Activated T-cell treated with anti-CD3 and anti-CD28 coated beads, Interleukin-2, amount 50 U/mL, for 24 hours (primary cell): ENCODE results near the gene PYHIN1.
A peak's percentile ranks its signal among the peaks of the same experiment; 100 is the strongest.

ENCODE experiments used
- DNase-seq: peaks from one replicate; pipeline ENCODE4 v3.0.0-alpha.2; 2020
- H3K27ac Mint-ChIP-seq: 2 replicates; pipeline ENCODE4 v1.8.0; 2020; ENCODE audit warnings: mild to moderate bottlenecking, mixed read lengths
- H3K27me3 Mint-ChIP-seq: 2 replicates; pipeline ENCODE4 v1.8.0; 2020; ENCODE audit warnings: mixed read lengths
- H3K36me3 Mint-ChIP-seq: 2 replicates; pipeline ENCODE4 v1.8.0; 2020; ENCODE audit warnings: low read depth, mixed read lengths
- H3K4me1 Mint-ChIP-seq: 2 replicates; pipeline ENCODE4 v1.8.0; 2020; ENCODE audit warnings: low read depth, mixed read lengths
- H3K4me3 Mint-ChIP-seq: 2 replicates; pipeline ENCODE4 v1.8.0; 2020; ENCODE audit warnings: mild to moderate bottlenecking, moderate library complexity, mixed read lengths
- H3K9me3 Mint-ChIP-seq: 2 replicates; pipeline ENCODE4 v1.8.0; 2020; ENCODE audit warnings: mixed read lengths

The PYHIN1 gene

GRCh38 chr1:159014003-159014571 lies 82.7 kb downstream of the PYHIN1 start:
- no peak for DNase-seq
- H3K4me1 Mint-ChIP-seq, result peaks cover 59% of the 10 kb centered on the region
- H3K27ac Mint-ChIP-seq, result peak overlapping the region; percentile 97
- no peaks in the 10 kb centered on the region for H3K9me3 Mint-ChIP-seq
- H3K36me3 Mint-ChIP-seq, result peaks cover 92% of the 10 kb centered on the region
- no peaks in the 10 kb centered on the region for H3K27me3 Mint-ChIP-seq
- peak overlapping the region; percentile 90 for H3K4me3 Mint-ChIP-seq

- no peaks in the 10 kb centered on the region for H3K9me3 Mint-ChIP-seq
- H3K27me3 Mint-ChIP-seq, result no peaks in the 10 kb centered on the region
- H3K4me1 Mint-ChIP-seq, result peaks cover 63% of the 10 kb centered on the region
- H3K4me3 Mint-ChIP-seq, result peak overlapping the region; percentile 90
- peaks cover 94% of the 10 kb centered on the region for H3K36me3 Mint-ChIP-seq
- DNase-seq, result no peak
- H3K27ac Mint-ChIP-seq, result peak overlapping the region; percentile 97
These were observed 83.5 kb downstream of the PYHIN1 start for GRCh38 chr1:159014851-159015250.

- Mint-ChIP-seq H3K36me3 (peaks cover 94% of the 10 kb centered on the region), H3K27me3 (no peaks in the 10 kb centered on the region), H3K4me3 (peak overlapping the region; percentile 90), H3K27ac (peak overlapping the region; percentile 97), H3K9me3 (no peaks in the 10 kb centered on the region), H3K4me1 (peaks cover 65% of the 10 kb centered on the region)
- DNase-seq, result peak; percentile 65
These were observed 84.1 kb downstream of the PYHIN1 start for GRCh38 chr1:159015440-159015909.

- no peak for DNase-seq
- Mint-ChIP-seq H3K9me3 (no peaks in the 10 kb centered on the region), H3K27me3 (no peaks in the 10 kb centered on the region), H3K36me3 (peaks cover 98% of the 10 kb centered on the region), H3K4me1 (peaks cover 84% of the 10 kb centered on the region), H3K27ac (no peak overlapping the region), H3K4me3 (no peak overlapping the region)
These were observed 92.4 kb downstream of the PYHIN1 start for GRCh38 chr1:159023723-159024122.

- Mint-ChIP-seq H3K36me3 (peaks cover 98% of the 10 kb centered on the region), H3K27me3 (no peaks in the 10 kb centered on the region), H3K4me3 (no peak overlapping the region), H3K27ac (no peak overlapping the region), H3K4me1 (peaks cover 81% of the 10 kb centered on the region), H3K9me3 (no peaks in the 10 kb centered on the region)
- no peak for DNase-seq
These were observed 93.7 kb downstream of the PYHIN1 start for GRCh38 chr1:159025043-159025442.
